GM18508 (cell line): ENCODE results near the gene CALR3.
"Not testable (repeated sequence)": the region's sequence is repeated elsewhere in the genome, so short reads cannot be mapped to it uniquely, and the experiment has no call there.

Experiments used
- ATAC-seq: cut with Tn5 transposase; IDR thresholded peaks from one replicate; pipeline ENCODE4 v1.9.1; 2021; ENCODE audit warnings: moderate number of reproducible peaks; ENCODE audit not compliant: insufficient read depth, unreplicated experiment

Gene CALR3

DNA sequence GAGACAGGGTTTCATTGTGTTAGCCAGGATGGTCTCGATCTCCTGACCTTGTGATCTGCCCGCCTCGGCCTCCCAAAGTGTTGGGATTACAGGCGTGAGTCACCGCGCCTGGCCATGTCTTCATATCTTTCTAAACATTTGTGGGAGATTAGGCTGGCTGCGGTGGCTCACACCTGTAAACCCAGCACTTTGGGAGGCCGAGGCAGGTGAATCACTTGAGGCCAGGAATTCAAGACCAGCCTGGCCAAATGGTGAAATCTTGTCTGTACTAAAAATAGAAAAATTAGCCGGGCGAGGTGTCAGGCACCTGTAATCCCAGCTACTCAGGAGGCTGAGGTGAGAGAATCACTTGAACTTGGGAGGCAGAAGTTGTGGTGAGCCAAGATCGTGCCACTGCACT, 10.2 kb upstream of the CALR3 start:
- not testable (repeated sequence) for ATAC-seq

GRCh38 chr19:16504271-16504670, 8.3 kb upstream of the CALR3 start:
- no peak for ATAC-seq

- no peak for ATAC-seq
Observed at GRCh38 chr19:16497837-16498236, 1.9 kb upstream of the CALR3 start.

DNA sequence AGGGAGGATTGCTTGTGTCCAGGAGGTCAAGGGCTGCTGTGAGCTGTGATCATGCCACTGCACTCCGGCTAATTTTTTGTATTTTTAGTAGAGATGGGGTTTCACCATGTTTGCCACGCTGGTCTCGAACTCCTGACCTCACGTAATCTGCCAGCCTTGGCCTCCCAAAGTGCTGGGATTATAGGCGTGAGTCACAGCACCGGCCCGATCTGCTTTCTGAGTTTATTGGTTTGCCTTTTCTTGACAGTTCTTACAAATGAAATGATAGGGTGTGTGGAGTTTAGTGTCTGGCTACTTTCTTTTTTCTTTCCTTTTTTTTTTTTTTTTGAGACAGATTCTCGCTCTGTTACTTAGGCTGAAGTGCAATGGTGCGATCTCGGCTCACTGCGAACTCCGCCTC, 1.1 kb upstream of the CALR3 start:
- ATAC-seq, result no peak

- no peak for ATAC-seq
Observed at GRCh38 chr19:16496613-16496983, 631 bp upstream of the CALR3 start.

DNA sequence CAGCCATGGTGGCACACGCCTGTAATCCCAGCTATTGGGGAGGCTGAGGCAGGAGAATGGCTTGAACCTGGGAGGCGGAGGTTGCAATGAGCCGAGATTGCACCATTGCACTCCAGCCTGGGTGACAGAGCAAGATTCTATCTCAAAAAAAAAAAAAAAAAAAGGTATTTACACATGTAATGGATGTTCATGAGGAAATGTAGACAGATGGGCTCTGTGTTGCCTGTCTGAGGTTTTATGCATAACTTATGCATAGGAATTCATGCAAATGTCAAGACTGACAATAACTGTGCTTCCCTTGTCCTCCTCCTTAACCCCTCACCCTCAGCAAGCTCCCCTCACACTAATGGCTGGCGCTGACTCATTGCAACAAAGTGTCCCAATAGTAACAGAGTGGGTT, 9.5 kb downstream of the CALR3 start:
- not testable (repeated sequence) for ATAC-seq

GRCh38 chr19:16482745-16483144, 13.2 kb downstream of the CALR3 start:
- no peak for ATAC-seq

DNA sequence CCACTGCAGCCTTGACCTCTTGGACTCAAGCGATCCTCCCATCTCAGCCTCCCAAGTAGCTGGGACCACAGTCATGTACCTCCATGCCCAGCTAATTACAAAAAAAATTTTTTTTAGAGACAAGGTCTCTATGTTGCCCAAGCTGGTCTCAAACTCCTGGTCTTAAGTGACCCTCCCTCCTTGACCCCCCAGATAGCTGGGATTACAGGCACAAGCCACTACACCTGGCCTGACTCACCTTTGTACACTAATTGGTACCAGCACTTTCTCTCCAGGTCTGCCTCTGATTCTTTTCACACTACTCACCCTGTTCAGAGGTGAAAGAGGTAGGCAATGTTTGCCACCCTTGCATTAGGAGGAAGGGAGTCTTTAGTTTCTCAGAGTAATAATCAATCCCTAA, 18.7 kb downstream of the CALR3 start:
- no peak for ATAC-seq

- ATAC-seq, result no peak
Observed at GRCh38 chr19:16476401-16476800, 19.6 kb downstream of the CALR3 start.

GRCh38 chr19:16473875-16474392, 22.0 kb downstream of the CALR3 start:
- no peak for ATAC-seq

DNA sequence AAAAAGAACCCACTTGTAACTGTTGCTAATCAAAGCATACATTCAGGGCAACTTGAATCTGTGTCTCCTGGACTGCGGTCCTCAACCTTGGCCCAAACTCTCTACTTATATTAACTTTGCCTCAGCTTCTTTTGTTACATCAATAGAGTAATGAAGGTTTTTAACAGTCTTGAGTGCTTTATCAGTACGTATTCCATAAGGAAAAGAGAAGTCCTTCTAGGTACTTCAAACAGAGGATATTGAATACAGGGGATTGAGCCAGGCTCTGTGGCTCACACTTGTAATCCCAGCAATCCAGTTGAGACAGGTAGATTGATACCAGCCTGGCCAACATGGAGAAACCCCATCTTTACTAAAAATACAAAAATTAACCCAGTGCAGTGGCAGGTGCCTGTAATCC, 23.0 kb downstream of the CALR3 start:
- no peak for ATAC-seq

DNA sequence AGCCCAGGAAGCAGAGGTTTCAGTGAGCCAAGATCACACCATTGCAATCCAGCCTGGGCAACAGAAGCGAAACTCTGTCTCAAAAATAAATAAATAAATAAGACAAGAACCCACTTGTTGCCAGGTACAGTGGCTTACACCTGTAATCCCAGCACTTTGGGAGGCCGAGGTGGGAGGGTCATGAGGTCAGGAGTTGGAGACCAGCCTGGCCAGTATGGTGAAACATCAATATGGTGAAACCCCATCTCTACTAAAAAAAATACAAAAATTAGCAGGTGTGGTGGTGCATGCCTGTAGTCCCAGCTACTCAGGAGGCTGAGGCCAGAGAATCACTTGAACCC, 23.4 kb downstream of the CALR3 start:
- not testable (repeated sequence) for ATAC-seq

GRCh38 chr19:16470911-16471811, 24.8 kb downstream of the CALR3 start:
- no peak for ATAC-seq

GRCh38 chr19:16470541-16470910, 25.4 kb downstream of the CALR3 start:
- no peak for ATAC-seq

DNA sequence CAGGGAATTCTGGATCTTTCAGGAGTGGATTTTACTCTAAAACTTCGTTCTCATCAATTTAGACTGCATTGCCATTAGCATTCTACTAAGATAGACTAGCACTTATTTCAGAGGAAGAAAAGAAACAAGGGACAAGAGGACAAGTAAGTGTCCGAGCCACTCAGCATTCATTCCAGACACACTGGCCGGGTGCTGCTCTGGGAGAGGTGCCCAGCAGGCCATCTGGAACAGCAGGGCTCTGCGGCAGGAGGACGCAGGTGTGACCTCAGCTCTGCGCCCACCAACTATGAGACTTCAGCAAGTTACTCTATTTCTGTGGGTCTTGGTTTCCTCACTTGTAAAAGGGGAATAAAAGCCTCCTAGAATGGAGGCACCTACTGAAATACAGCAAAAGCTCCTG, 28.4 kb downstream of the CALR3 start:
- no peak for ATAC-seq

DNA sequence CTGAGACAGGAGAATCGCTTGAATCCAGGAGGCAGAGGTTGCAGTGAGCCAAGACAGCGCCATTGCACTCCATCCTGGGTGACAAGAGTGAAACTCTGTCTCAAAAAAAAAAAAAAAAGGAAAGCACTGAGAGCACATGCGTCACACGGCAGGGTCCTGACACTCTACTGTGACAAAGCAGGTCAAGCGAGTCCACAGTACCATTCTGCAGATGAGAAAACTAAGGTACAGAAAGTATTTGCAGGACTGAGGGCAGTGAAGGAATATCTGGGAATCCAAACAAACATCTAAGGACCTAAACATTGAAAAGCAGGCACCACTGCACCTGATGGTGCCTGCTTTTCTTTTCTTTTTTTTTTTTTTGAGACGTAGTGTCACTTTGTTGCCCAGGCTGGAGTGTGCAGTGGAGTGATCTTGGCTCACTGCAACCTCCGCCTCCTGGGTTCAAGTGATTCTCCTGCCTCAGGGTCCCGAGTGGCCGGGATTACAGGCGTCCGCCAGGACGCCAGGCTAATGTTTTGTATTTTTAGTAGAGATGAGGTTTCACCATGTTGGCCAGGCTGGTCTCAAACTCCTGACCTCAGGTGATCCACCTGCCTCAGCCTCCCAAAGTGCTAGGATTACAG, 29.1 kb downstream of the CALR3 start:
- not testable (repeated sequence) for ATAC-seq

DNA sequence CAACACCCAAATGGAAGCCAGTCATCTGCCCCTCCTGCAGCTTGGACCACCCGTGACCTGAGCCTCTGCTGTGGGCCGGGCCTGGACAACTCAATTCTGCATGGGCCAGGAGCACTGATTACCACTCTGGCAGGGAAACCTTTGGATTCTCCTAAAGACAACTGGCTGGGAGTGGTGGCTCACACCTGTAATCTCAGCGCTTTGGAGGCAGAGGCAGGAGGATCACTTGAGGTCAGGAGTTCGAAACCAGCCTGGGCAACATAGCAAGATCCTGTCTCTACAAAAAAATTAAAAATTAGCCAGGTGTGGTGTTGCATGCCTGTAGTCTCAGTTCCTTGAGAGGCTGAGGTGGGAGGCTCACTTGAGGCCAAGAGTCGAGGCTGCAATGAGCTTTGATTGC, 30.7 kb downstream of the CALR3 start:
- ATAC-seq, result no peak

- no peak for ATAC-seq
Observed at GRCh38 chr19:16463991-16464575, 31.9 kb downstream of the CALR3 start.

DNA sequence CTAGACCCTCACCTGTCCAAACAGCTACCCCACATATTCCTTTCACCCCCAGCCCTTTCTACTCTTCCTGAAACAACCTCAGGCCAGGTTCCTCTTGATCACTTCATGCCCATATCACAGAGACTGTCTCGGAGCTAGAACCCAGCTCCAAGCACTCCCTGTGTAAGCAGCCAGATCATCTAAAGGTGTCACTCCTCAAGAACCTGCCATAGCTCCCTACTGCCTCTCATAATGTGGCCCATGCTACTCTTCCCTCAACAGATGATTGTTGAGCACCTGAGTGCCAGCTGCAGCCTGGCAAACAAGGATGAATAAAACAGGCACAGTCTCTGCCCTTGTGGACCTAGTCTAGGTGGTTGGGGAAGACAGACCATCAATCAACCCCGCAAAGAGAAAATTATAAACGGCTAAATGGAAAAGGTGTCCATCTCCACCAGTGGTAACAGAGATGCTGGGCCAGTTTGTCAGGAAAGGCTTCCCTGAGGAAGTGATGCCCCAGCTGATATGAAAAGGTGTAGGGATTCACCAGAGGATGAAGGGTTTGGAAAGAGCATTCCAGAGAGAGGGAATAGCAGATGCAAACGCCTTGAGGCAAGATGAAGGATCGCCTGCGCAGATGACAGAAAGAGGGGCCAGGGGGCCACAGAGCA, 32.5 kb downstream of the CALR3 start:
- no peak for ATAC-seq

GRCh38 chr19:16462757-16463250, 33.2 kb downstream of the CALR3 start:
- ATAC-seq, result no peak

GRCh38 chr19:16461630-16462051, 34.3 kb downstream of the CALR3 start:
- ATAC-seq, result no peak
